ENCODE measurements around the gene AOC3.
"Not testable (repeated sequence)": the region's sequence is repeated elsewhere in the genome, so short reads cannot be mapped to it uniquely, and the experiment has no call there.

Gene AOC3

GRCh38 chr17:42844761-42845555 is 6.0 kb upstream of the AOC3 start:
- no peak for DNase-seq

GRCh38 chr17:42845556-42845917 is 5.5 kb upstream of the AOC3 start:
- DNase-seq: no peak

DNA sequence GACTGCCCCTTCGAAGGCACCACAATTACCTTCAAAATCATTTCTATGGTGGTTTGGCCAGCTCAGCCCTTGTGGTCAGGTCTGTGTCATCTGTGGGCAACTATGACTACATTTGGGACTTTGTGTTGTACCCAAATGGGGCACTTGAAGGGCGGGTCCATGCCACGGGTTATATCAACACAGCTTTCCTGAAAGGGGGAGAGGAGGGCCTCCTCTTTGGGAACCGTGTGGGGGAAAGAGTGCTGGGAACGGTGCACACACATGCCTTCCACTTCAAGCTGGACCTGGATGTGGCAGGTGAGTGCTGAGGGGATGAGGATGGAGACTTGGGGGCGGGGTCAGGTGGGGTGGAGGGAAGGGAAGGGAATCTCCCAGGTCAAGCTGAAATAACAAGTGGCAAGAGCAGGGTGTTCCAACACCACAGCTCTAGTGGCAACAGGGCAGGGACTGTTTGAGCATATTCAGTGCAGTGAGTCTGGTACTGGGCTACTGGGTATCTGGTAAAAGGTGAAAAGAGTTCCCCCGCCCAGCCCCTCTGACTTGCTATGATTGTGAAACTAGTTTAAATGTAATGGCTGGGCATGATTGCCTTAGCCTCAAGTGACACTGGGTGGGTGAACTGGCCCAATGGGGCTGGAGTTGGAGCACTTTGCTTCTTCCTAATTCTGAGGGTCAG is 4.9 kb upstream of the AOC3 start:
- no peak for DNase-seq

DNA sequence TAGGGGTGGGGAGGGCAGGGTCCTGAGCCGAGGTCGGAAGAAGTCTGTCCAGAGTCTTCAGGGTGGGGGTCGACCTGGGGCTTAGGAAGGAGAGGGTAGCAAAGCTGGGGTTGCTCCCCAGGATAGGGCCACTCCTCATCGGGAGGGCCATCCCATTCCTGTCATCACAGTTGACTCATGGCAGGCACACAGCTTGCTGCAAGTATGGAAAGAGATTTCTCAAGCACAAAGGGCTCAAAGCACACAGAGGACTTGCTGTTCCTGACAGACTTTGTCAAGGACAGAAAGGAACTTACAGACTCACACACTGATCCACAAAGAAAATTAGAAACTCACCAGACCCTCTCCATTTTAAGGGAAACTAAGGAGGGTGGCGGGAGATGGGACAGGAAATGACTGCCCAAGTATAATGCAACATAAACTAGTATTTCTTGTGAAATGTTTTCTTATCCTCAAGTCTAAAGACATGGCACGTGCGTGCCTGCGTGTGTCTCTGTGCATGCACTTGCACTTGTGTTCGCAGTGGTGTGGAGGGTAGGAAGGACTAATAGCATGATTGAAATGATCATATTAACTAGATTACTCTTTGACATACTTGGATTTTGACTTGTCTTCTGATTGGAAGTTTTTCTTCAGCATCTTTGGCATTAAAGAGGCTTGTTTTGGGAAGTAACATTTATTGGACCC is 4.3 kb upstream of the AOC3 start:
- DNase-seq: no peak

DNA sequence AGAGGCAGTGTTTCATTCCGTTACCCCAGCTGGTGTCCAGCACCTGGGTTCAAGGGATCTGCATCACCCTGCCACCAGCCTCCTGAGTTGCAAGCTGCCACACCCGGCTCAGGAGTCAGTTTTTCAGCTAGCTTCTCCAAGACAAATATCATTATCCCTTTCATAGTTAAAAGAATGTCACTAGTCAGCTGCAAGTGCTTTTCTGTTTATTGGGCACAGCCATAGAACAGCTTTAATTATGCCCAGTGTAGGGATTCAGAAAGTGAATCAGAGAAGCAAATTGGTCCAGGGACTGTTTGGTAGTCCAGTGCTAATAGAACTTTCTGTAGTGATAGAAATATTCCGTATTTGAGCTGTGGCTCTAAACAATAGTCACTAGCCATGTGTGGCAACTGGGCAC is 2.9 kb upstream of the AOC3 start:
- DNase-seq: no peak

- no peak for DNase-seq
These were observed 2.0 kb upstream of the AOC3 start for GRCh38 chr17:42849031-42849430.

GRCh38 chr17:42849451-42850181 is 1.4 kb upstream of the AOC3 start:
- DNase-seq: no peak

DNA sequence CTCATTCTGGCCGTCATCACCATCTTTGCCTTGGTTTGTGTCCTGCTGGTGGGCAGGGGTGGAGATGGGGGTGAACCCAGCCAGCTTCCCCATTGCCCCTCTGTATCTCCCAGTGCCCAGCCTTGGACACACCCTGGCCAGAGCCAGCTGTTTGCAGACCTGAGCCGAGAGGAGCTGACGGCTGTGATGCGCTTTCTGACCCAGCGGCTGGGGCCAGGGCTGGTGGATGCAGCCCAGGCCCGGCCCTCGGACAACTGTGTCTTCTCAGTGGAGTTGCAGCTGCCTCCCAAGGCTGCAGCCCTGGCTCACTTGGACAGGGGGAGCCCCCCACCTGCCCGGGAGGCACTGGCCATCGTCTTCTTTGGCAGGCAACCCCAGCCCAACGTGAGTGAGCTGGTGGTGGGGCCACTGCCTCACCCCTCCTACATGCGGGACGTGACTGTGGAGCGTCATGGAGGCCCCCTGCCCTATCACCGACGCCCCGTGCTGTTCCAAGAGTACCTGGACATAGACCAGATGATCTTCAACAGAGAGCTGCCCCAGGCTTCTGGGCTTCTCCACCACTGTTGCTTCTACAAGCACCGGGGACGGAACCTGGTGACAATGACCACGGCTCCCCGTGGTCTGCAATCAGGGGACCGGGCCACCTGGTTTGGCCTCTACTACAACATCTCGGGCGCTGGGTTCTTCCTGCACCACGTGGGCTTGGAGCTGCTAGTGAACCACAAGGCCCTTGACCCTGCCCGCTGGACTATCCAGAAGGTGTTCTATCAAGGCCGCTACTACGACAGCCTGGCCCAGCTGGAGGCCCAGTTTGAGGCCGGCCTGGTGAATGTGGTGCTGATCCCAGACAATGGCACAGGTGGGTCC is 607 bp downstream of the AOC3 start:
- DNase-seq: not testable (repeated sequence)

- DNase-seq: no peak
These were observed 1.4 kb downstream of the AOC3 start for GRCh38 chr17:42852351-42852750.

- DNase-seq: no peak
These were observed 2.0 kb downstream of the AOC3 start for GRCh38 chr17:42853004-42853403.

GRCh38 chr17:42853597-42853967 is 2.6 kb downstream of the AOC3 start:
- no peak for DNase-seq

DNA sequence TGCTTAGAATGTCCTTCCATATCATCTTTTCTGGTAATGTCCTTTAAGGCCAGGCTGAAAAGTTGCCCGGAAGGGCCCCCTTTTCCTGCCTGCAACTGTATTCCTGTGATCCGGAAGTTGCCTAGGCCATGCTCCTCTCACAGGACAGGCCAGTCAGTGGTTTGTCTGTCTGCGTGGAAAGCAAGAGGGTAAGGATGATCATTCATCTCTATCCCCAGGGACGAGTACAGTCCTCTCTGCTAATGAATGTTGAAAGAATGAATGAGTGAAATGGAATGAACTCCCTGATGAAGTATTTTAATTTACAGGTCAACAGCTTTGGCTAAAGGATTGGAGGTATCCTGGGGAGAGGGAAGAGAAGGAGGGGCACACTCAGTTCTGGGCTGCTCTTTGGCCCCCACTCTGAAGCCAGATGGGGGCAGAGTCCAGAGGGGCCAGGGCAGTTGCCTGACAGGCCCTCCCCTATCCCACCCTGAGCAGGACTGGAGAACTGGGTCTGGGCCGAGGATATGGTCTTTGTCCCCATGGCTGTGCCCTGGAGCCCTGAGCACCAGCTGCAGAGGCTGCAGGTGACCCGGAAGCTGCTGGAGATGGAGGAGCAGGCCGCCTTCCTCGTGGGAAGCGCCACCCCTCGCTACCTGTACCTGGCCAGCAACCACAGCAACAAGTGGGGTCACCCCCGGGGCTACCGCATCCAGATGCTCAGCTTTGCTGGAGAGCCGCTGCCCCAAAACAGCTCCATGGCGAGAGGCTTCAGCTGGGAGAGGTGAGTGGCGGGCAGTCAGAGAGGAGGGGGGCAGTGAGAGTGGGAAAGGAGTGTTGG is 3.2 kb downstream of the AOC3 start:
- DNase-seq: no peak

DNA sequence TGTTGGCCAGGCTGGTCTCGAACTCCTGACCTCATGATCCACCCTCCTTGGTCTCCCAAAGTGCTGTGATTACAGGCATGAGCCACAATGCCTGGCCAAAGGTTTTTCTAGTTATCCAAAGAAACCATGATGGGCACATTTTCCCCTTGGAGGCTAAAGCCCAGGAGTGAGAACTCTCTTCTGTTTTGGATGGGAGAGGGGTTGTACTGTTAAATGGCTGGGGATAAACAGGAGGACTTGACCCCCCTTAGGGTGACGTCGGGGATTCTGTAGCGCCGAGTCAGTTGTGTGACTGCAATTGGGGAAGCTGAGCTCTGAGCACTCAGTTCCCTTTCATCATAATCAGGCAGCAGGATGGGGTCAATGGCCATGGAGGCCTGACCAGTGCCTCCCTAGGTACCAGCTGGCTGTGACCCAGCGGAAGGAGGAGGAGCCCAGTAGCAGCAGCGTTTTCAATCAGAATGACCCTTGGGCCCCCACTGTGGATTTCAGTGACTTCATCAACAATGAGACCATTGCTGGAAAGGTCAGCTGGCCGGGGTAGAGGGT is 4.1 kb downstream of the AOC3 start:
- DNase-seq: no peak

GRCh38 chr17:42856093-42856492 is 5.1 kb downstream of the AOC3 start:
- not testable (repeated sequence) for DNase-seq

GRCh38 chr17:42856516-42856915 is 5.5 kb downstream of the AOC3 start:
- DNase-seq: not testable (repeated sequence)

DNA sequence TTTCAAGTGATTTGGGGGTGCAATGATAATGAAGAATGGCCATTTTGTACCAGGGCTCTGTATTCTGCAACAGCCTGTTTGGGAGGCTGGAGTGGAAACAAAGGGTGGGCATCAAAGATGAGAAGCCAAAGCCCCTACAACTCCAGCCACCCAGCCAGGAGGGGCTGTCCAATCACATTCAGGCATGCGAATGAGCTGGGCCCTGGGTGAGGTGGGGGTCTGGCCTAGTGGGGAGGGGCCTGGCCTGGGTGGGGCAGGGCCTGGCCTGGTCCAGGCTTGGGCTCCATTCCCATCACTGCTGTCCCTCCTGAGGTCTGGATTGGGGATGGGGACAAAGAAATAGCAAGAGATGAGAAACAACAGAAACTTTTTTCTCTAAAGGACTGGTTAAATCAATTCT is 6.4 kb downstream of the AOC3 start:
- no peak for DNase-seq

- DNase-seq: no peak
These were observed 14.7 kb downstream of the AOC3 start for GRCh38 chr17:42865638-42866094.

GRCh38 chr17:42866216-42866615 is 15.2 kb downstream of the AOC3 start:
- no peak for DNase-seq

DNA sequence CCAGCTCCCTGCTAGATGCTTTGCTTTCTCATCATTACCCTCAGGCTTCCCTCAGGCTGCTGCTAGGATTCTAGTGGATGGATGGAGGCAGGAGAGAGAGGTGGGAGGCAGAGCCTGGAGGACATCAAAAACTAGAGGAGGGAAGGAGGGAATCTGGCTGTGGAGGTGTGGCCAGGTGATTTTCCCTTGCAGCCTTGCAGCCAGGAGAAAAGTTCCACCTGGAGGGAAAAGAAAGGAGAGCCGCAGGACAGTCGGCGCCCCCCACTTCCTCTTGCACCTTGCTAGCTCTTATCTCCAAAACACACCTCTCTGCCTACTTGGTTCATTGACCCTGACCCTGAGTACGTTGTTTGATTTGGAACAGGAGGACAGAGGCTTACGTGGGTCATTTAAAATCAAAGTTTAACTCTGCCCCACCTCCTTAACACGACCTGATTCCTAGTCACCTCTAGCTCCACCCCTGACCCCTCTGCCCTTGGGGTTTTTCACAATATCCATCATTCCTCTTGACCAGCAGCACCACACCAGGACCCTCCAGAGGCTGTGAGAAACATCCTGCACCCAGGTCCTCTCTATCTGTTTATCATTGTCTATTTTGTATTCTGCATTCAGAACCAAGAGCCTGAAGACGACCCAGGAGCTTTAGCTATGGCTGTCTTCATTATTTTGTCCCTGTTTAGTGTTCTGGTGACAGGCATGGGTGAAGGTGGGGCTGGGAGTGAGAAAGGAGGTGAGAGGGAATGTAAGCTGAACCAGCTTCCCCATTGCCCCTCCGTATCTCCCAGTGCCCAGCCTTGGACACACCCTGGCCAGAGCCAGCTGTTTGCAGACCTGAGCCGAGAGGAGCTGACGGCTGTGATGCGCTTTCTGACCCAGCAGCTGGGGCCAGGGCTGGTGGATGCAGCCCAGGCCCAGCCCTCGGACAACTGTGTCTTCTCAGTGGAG is 15.9 kb downstream of the AOC3 start:
- no peak for DNase-seq
